Uterus (tissue), 4 donors: ENCODE measurements around the gene GALNT2. TPM values are rescaled to one million over a fixed set of nuclear protein-coding genes. Genes with fewer than 3 reads are reported as not detected.

Experiments used
- DNase-seq, 2 donors: peaks; one replicate each; pipeline ENCODE4 v3.0.0-alpha.2; 2019 to 2020
- H3K27ac ChIP-seq, 2 donors: fragments of 200-600 bp; sonication (generic); 1 replicate in 1 of 2; 2 replicates in 1 of 2; pipeline ENCODE4 v1.5.1; 2016 to 2018
- H3K27me3 ChIP-seq, 2 donors: fragments of 200-600 bp; sonication (generic); one replicate each; pipeline ENCODE4 v1.5.1; 2018 to 2019; ENCODE audit warnings: control low read depth in 1 of 2
- H3K36me3 ChIP-seq, 2 donors: fragments of 200-600 bp; sonication (generic); one replicate each; pipeline ENCODE4 v1.5.1; 2019; ENCODE audit warnings: control low read depth in 1 of 2
- H3K4me1 ChIP-seq, 2 donors: fragments of 200-600 bp; sonication (generic); one replicate each; pipeline ENCODE4 v1.5.1; 2018 to 2019; ENCODE audit warnings: control low read depth in 1 of 2
- H3K4me3 ChIP-seq, 2 donors: fragments of 200-600 bp; sonication (generic); 1 replicate in 1 of 2; 2 replicates in 1 of 2; pipeline ENCODE4 v1.5.1; 2018 to 2019; ENCODE audit warnings: mild to moderate bottlenecking in 1 of 2
- H3K9me3 ChIP-seq, 2 donors: fragments of 200-600 bp; sonication (generic); one replicate each; pipeline ENCODE4 v1.5.1; 2019; ENCODE audit warnings: control low read depth in 1 of 2
- POLR2A ChIP-seq, 2 donors: fragments of 450-650 bp; IDR thresholded peaks; one replicate each; pipeline ENCODE4 v1.6.1; 2016; ENCODE audit warnings: antibody characterized with exemption in 2 of 2, mild to moderate bottlenecking in 1 of 2, moderate library complexity in 1 of 2
- intact Hi-C: fragments of 100-400 bp; cut with DNase I; formaldehyde crosslinking; loops from one replicate; pipeline ENCODE4 v1.15.1; 2023; ENCODE audit warnings: low total_unique reads
- total RNA-seq, 4 donors: library from RNA; depleted of rRNA in 3 of 4; stranded (reverse); fragments of >200 nt in 3 of 4; gene quantifications; one replicate each; pipeline versions ENCODE4 v1.1.0 to v1.2.4, GENCODE V29; 2014 to 2023
- TF ChIP-seq, protein P1 (sequence below), 4 experiments: fragments of 200-600 bp in 2 of 4; fragments of 450-650 bp in 2 of 4; sonication (generic) in 2 of 4; IDR thresholded peaks; one replicate each; pipeline ENCODE4 v1.5.1; 2016 to 2019; ENCODE audit warnings: antibody characterized with exemption in 4 of 4, mild to moderate bottlenecking in 2 of 4, moderate library complexity in 1 of 4
- donor health status: DM: yes; HTN: yes; CAD: no.

GALNT2 gene
- total RNA-seq, 4 donors from 2014 or later = 13.6 to 51.6 (median 39.6) TPM

GRCh38 chr1:230320804-230321203 is 253.8 kb downstream of the GALNT2 start:
- H3K36me3 ChIP-seq = no peaks in the 10 kb centered on the region
- DNase-seq = no peak
- no peak overlapping the region for H3K4me3 ChIP-seq
- no peaks in the 10 kb centered on the region for H3K4me1 ChIP-seq
- no peaks in the 10 kb centered on the region for H3K27me3 ChIP-seq
- intact Hi-C loops = no loop called here
- H3K27ac ChIP-seq = no peak overlapping the region
- no peaks in the 10 kb centered on the region for H3K9me3 ChIP-seq
- TF ChIP-seq, protein P1, sequence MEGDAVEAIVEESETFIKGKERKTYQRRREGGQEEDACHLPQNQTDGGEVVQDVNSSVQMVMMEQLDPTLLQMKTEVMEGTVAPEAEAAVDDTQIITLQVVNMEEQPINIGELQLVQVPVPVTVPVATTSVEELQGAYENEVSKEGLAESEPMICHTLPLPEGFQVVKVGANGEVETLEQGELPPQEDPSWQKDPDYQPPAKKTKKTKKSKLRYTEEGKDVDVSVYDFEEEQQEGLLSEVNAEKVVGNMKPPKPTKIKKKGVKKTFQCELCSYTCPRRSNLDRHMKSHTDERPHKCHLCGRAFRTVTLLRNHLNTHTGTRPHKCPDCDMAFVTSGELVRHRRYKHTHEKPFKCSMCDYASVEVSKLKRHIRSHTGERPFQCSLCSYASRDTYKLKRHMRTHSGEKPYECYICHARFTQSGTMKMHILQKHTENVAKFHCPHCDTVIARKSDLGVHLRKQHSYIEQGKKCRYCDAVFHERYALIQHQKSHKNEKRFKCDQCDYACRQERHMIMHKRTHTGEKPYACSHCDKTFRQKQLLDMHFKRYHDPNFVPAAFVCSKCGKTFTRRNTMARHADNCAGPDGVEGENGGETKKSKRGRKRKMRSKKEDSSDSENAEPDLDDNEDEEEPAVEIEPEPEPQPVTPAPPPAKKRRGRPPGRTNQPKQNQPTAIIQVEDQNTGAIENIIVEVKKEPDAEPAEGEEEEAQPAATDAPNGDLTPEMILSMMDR (IDR thresholded peaks at IDR 0.05) = no peak
- no peak for TF ChIP-seq POLR2A (IDR thresholded peaks at IDR 0.05)

GRCh38 chr1:230321341-230321740 is 254.3 kb downstream of the GALNT2 start:
- Histone ChIP-seq H3K4me1 (no peaks in the 10 kb centered on the region), H3K27ac (no peak overlapping the region), H3K36me3 (no peaks in the 10 kb centered on the region), H3K4me3 (no peak overlapping the region), H3K27me3 (no peaks in the 10 kb centered on the region), H3K9me3 (no peaks in the 10 kb centered on the region)
- DNase-seq = no peak
- TF ChIP-seq, protein P1 (IDR thresholded peaks at IDR 0.05) = no peak
- no peak for TF ChIP-seq POLR2A (IDR thresholded peaks at IDR 0.05)
- intact Hi-C loops = no loop called here

- Histone ChIP-seq H3K4me1 (no peaks in the 10 kb centered on the region), H3K4me3 (no peak overlapping the region), H3K27ac (no peak overlapping the region), H3K9me3 (no peaks in the 10 kb centered on the region), H3K27me3 (no peaks in the 10 kb centered on the region), H3K36me3 (no peaks in the 10 kb centered on the region)
- TF ChIP-seq, protein P1 (IDR thresholded peaks at IDR 0.05) = no peak
- no peak for TF ChIP-seq POLR2A (IDR thresholded peaks at IDR 0.05)
- DNase-seq = no peak
- intact Hi-C loops = no loop called here
Observed at GRCh38 chr1:230321741-230322420, 254.8 kb downstream of the GALNT2 start.

DNA sequence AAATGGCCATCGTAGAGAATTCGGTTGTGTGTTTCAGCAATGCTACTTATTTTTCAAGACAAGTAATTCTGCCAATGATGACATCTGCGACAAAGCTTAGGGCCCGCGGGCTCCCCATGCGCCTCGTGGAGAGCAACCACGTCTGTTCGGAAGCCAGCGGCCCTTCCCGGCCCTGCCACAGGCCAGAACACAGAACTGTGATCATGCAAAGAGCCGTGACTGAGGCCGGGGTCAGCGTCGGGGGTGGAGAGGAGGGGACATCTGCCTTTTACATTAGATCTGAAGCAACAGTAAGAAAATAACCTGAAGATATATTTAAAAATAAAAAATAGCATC is 255.4 kb downstream of the GALNT2 start:
- Histone ChIP-seq H3K36me3 (no peaks in the 10 kb centered on the region), H3K4me3 (no peak overlapping the region), H3K27ac (no peak overlapping the region), H3K27me3 (no peaks in the 10 kb centered on the region), H3K9me3 (no peaks in the 10 kb centered on the region), H3K4me1 (no peaks in the 10 kb centered on the region)
- DNase-seq = no peak
- intact Hi-C loops = no loop called here
- TF ChIP-seq POLR2A (IDR thresholded peaks at IDR 0.05) = no peak
- TF ChIP-seq, protein P1 (IDR thresholded peaks at IDR 0.05) = no peak

DNA sequence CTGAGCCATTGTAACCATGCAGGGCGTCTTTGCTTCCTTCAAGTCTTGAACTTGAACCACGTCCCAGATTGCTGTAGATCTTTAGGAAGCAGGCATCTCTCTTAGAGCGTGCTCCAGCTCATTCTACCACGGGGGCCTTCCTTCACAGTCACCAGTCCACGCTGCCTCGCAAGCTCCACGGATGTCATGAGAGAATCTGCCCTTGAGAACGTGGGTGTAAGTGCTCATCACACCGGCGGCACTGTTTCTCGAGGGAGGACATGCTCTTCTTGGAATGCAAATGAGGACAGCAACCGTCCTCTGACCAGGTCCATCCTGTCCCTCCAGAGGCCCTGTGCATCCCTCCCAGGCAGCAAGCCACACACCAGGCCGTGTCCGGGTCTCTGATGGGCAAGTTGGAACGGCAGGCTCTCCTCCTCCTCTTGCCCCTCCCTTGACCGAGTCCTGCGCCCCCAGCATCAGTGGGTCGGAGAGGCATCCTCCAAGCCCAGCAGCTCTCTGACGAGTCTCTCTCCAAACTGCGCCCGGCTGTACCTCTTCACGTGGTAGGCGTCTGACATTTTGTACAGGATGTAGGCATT is 256.0 kb downstream of the GALNT2 start:
- TF ChIP-seq POLR2A (IDR thresholded peaks at IDR 0.05) = no peak
- TF ChIP-seq, protein P1 (IDR thresholded peaks at IDR 0.05) = no peak
- DNase-seq = no peak
- intact Hi-C loops = no loop called here
- H3K27me3 ChIP-seq = no peaks in the 10 kb centered on the region
- H3K4me1 ChIP-seq = no peaks in the 10 kb centered on the region
- H3K27ac ChIP-seq = no peak overlapping the region
- no peak overlapping the region for H3K4me3 ChIP-seq
- H3K9me3 ChIP-seq = no peaks in the 10 kb centered on the region
- no peaks in the 10 kb centered on the region for H3K36me3 ChIP-seq
